ENCODE data around the gene KIFBP. TPM values are rescaled to one million over a fixed set of nuclear protein-coding genes. Genes with fewer than 3 reads are reported as not detected.

The KIFBP gene
- total and polyA plus RNA-seq, 2 of the 13 experiments (the other 11 are each of a cell fraction or from before 2014, with no cell fraction given) = 13.0 to 21.9 TPM

GRCh38 chr10:69056536-69057260 lies 68.1 kb downstream of the KIFBP start:
- no TSS peak for BruUV-seq (replicated peaks)
- no peaks in the 10 kb centered on the region for H3K36me3 ChIP-seq (replicated peaks in 1 of 2; ENCODE audit: control insufficient read depth in 1 of 2, insufficient read depth in 2 of 2, low read length in 2 of 2)
- peak; percentile 33 for ATAC-seq
- no peak for TF ChIP-seq HOXA9 (CRISPR knock-in tag; IDR thresholded peaks at IDR 0.05; ENCODE audit: borderline replicate concordance)
- TF ChIP-seq ZNF7 (CRISPR knock-in tag; IDR thresholded peaks at IDR 0.05) = no peak
- TF ChIP-seq ZNF737 (CRISPR knock-in tag; IDR thresholded peaks at IDR 0.05; ENCODE audit: borderline replicate concordance) = no peak
- TF ChIP-seq SIN3A (IDR thresholded peaks at IDR 0.05; ENCODE audit: borderline replicate concordance, low read depth, low read length) = no peak
- TF ChIP-seq ZNF687 (CRISPR knock-in tag; IDR thresholded peaks at IDR 0.05) = peak; percentile 49
- 0 out of 2 replicates have a peak, but pooled peaks have one; percentile 3 for TF ChIP-seq ZNF605 (CRISPR knock-in tag; IDR thresholded peaks at IDR 0.05)
- TF ChIP-seq ZNF329 (CRISPR knock-in tag; IDR thresholded peaks at IDR 0.05; ENCODE audit: low read depth) = no peak
- no peak for TF ChIP-seq ZNF615 (CRISPR knock-in tag; IDR thresholded peaks at IDR 0.05; ENCODE audit: borderline replicate concordance)
- TF ChIP-seq GRHL1 (CRISPR knock-in tag; conservative IDR thresholded peaks at IDR 0.05) = no peak
- 0 out of 2 replicates have a peak, but pooled peaks have one; percentile 41 for TF ChIP-seq HNRNPL (IDR thresholded peaks at IDR 0.05; ENCODE audit: low read depth, low read length)
- TF ChIP-seq YEATS2 (CRISPR knock-in tag; IDR thresholded peaks at IDR 0.05; ENCODE audit: borderline replicate concordance) = no peak
- TF ChIP-seq ZNF652 (CRISPR knock-in tag; IDR thresholded peaks at IDR 0.05; ENCODE audit: borderline replicate concordance, low read depth) = peak; percentile 80
- TF ChIP-seq, protein P1, sequence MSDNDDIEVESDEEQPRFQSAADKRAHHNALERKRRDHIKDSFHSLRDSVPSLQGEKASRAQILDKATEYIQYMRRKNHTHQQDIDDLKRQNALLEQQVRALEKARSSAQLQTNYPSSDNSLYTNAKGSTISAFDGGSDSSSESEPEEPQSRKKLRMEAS (IDR thresholded peaks at IDR 0.05) = peak; percentile 10; the same call in 1 of the 2 replicates
- TF ChIP-seq ZNF350 (CRISPR knock-in tag; IDR thresholded peaks at IDR 0.05; ENCODE audit: borderline replicate concordance, low read depth) = no peak
- peak; percentile 22; the same call in 1 of the 2 replicates for TF ChIP-seq TAF1 (CRISPR knock-in tag; IDR thresholded peaks at IDR 0.05)
- peak; percentile 13; the same call in 1 of the 2 replicates for TF ChIP-seq ZBTB38 (CRISPR knock-in tag; IDR thresholded peaks at IDR 0.05)
- no peak for TF ChIP-seq ZNF576 (CRISPR knock-in tag; IDR thresholded peaks at IDR 0.05)

More at GRCh38 chr10:69056536-69057260, 68.1 kb downstream of the KIFBP start:
- in situ Hi-C loops (cut with HindIII; ENCODE audit: extremely low pct_ligation_motif_present, low pct_unique_long_range_greater_than_20kb) = no loop called here
- Histone ChIP-seq H3K4me3 (replicated peaks in 1 of 3; ENCODE audit: insufficient read depth in 1 of 3, low read depth in 2 of 3, low read length in 3 of 3) (peak overlapping the region; percentile 23 to 54 (median 36); a peak in 5 of 6 replicates), H4K20me1 (ENCODE audit: insufficient read depth, low read length) (no peaks in the 10 kb centered on the region), H3K4me1 (ENCODE audit: insufficient read depth, low read length) (peaks cover 42% of the 10 kb centered on the region), H3K27ac (ENCODE audit: extremely low read length, insufficient read depth, low read length) (no peak overlapping the region), H3K9ac (ENCODE audit: insufficient read depth, low read depth, low read length) (peak overlapping the region; percentile 33; the same call in 1 of the 2 replicates), H3K9me3 (ENCODE audit: low read length) (no peaks in the 10 kb centered on the region), H3K4me2 (ENCODE audit: low read depth, low read length) (peak overlapping the region; percentile 69), H2AFZ (ENCODE audit: low read length) (peak overlapping the region; percentile 66), H3K79me2 (ENCODE audit: insufficient read depth, low read length) (no peaks in the 10 kb centered on the region), H3K27me3 (ENCODE audit: control insufficient read depth in 1 of 2, insufficient read depth in 2 of 2, low read length in 2 of 2) (peaks cover 2 to 4% of the 10 kb centered on the region in 2 experiments; a peak in 1 of 5 replicates)
- DNase-seq (ENCODE audit: low spot score) = no peak
- FAIRE-seq = no peak
- CTCF ChIA-PET (ENCODE audit: low intra/inter-chr PET ratio, low total read pairs) = no interaction called here
- POLR2A ChIA-PET = interaction anchor here (0.6 kb wide), 1 partner anchor 532 kb away, joined by 3 read pairs; no protein-coding TSS in a partner anchor
- intact Hi-C loops (cut with micrococcal nuclease; ENCODE audit: unreplicated experiment) = no loop called here
- 64% methylated on average over 13 of the region's 14 CpGs for WGBS (ENCODE audit: low lambda C conversion rate)
